Neural cell (in vitro differentiated cells): ENCODE data around the gene REL. TPM values are rescaled to one million over a fixed set of nuclear protein-coding genes. Genes with fewer than 3 reads are reported as not detected.

ENCODE experiments used
- H2AFZ ChIP-seq: fragments of 200-600, 300-800 bp; sonication (generic), shearing (Covaris generic); 2 replicates; pipeline ENCODE4 v1.6.0; 2014; ENCODE audit warnings: low read depth, mild to moderate bottlenecking, antibody characterized with exemption, low read length, moderate library complexity
- H3F3A ChIP-seq: fragments of 200-600 bp; shearing (Covaris generic); 2 replicates; pipeline ENCODE4 v1.6.1; 2016; ENCODE audit warnings: mild to moderate bottlenecking, moderate library complexity, mixed read lengths, antibody characterized with exemption, low read length; ENCODE audit not compliant: insufficient read depth, poor library complexity, severe bottlenecking
- H3K27ac ChIP-seq: fragments of 200-600, 300-800 bp; sonication (generic), shearing (Covaris generic); 2 replicates; pipeline ENCODE4 v1.5.1; 2014; ENCODE audit warnings: mild to moderate bottlenecking, low read length, moderate library complexity
- H3K27me3 ChIP-seq: fragments of 300-800, 200-600 bp; sonication (generic), shearing (Covaris generic); 2 replicates; pipeline ENCODE4 v1.6.0; 2014; ENCODE audit warnings: mild to moderate bottlenecking, low read depth, low read length, moderate library complexity; ENCODE audit not compliant: insufficient read depth
- H3K36me3 ChIP-seq: fragments of 300-800, 200-600 bp; sonication (generic), shearing (Covaris generic); 2 replicates; pipeline ENCODE4 v1.5.1; 2014; ENCODE audit warnings: mild to moderate bottlenecking, antibody characterized with exemption, low read length, moderate library complexity; ENCODE audit not compliant: insufficient read depth
- H3K4me2 ChIP-seq: fragments of 300-800, 200-600 bp; sonication (generic), shearing (Covaris generic); 2 replicates; pipeline ENCODE4 v1.6.0; 2014; ENCODE audit warnings: mild to moderate bottlenecking, low read length
- H3K4me3 ChIP-seq: fragments of 300-800, 200-600 bp; sonication (generic), shearing (Covaris generic); 2 replicates; pipeline ENCODE4 v1.5.1; 2014; ENCODE audit warnings: mild to moderate bottlenecking, low read length, moderate library complexity
- H3K79me2 ChIP-seq: fragments of 200-600 bp; shearing (Covaris generic); replicated peaks from 2 replicates; pipeline ENCODE4 v1.6.0; 2014; ENCODE audit warnings: mild to moderate bottlenecking, low read length, moderate library complexity; ENCODE audit not compliant: insufficient read depth
- H3K9ac ChIP-seq: fragments of 300-800, 200-600 bp; sonication (generic), shearing (Covaris generic); 2 replicates; pipeline ENCODE4 v1.6.1; 2016; ENCODE audit warnings: mild to moderate bottlenecking, low read length, mixed read lengths
- H3K9me2 ChIP-seq: fragments of 200-600 bp; shearing (Covaris generic); 2 replicates; pipeline ENCODE4 v1.6.1; 2016; ENCODE audit warnings: mild to moderate bottlenecking, low read length, mixed read lengths; ENCODE audit not compliant: insufficient read depth
- H3K9me3 ChIP-seq: fragments of 200-600, 300-800 bp; sonication (generic), shearing (Covaris generic); 2 replicates; pipeline ENCODE4 v1.6.1; 2016; ENCODE audit warnings: mild to moderate bottlenecking, mixed run types, low read length, moderate library complexity, mixed read lengths
- H4K20me1 ChIP-seq: fragments of 200-600 bp; shearing (Covaris generic); 2 replicates; pipeline ENCODE4 v1.6.1; 2016; ENCODE audit warnings: mild to moderate bottlenecking, mixed run types; ENCODE audit not compliant: insufficient read depth
- CTCF ChIP-seq: fragments of 450-650 bp; IDR thresholded peaks from 2 replicates; pipeline ENCODE4 v1.5.1; 2014; ENCODE audit warnings: antibody characterized with exemption, mild to moderate bottlenecking, moderate library complexity; ENCODE audit not compliant: poor library complexity, severe bottlenecking
- EP300 ChIP-seq: fragments of 450-650 bp; conservative IDR thresholded peaks from 2 replicates; pipeline ENCODE4 v1.6.1; 2014; ENCODE audit warnings: antibody characterized with exemption, mild to moderate bottlenecking, moderate library complexity; ENCODE audit not compliant: poor library complexity, severe bottlenecking
- EZH2 ChIP-seq: fragments of 200-600, 300-800 bp; shearing (Covaris generic), sonication (generic); IDR thresholded peaks from 2 replicates; pipeline ENCODE4 v1.6.1; 2014; ENCODE audit warnings: antibody characterized with exemption, low read length, borderline replicate concordance, mild to moderate bottlenecking; ENCODE audit not compliant: insufficient read depth, poor library complexity, severe bottlenecking
- MXI1 ChIP-seq: fragments of 450-650 bp; conservative IDR thresholded peaks from 2 replicates; pipeline ENCODE4 v1.6.1; 2014; ENCODE audit warnings: antibody characterized with exemption, mild to moderate bottlenecking; ENCODE audit not compliant: poor library complexity, severe bottlenecking
- POLR2AphosphoS5 ChIP-seq: IDR thresholded peaks from 2 replicates; pipeline ENCODE4 v1.6.1; 2012
- RAD21 ChIP-seq: fragments of 450-650 bp; conservative IDR thresholded peaks from 2 replicates; pipeline ENCODE4 v1.6.1; 2014; ENCODE audit warnings: antibody characterized with exemption, mild to moderate bottlenecking, moderate library complexity
- REST ChIP-seq: IDR thresholded peaks from 2 replicates; pipeline ENCODE4 v1.6.1; 2012; ENCODE audit warnings: borderline replicate concordance
- SMC3 ChIP-seq: fragments of 450-650 bp; conservative IDR thresholded peaks from 2 replicates; pipeline ENCODE4 v1.6.1; 2014; ENCODE audit warnings: antibody characterized with exemption, mild to moderate bottlenecking, moderate library complexity; ENCODE audit not compliant: poor library complexity
- TAF1 ChIP-seq: IDR thresholded peaks from 2 replicates; pipeline ENCODE4 v1.6.1; 2012; ENCODE audit warnings: low read depth
- polyA plus RNA-seq: library from polyadenylated mRNA; depleted of rRNA; stranded (reverse); fragments of >200 nt; gene quantifications from 2 replicates; pipeline ENCODE4 v1.2.3, GENCODE V29; 2014

The REL gene
- polyA plus RNA-seq, 1 donor from 2014 or later: 1.9 TPM

- Histone ChIP-seq H3K79me2 (no peaks in the 10 kb centered on the region), H3K4me3 (no peak overlapping the region), H3K27ac (no peak overlapping the region), H3K36me3 (no peaks in the 10 kb centered on the region), H3K9ac (no peak overlapping the region), H3F3A (no peaks in the 10 kb centered on the region), H3K4me2 (no peak overlapping the region), H4K20me1 (no peaks in the 10 kb centered on the region), H3K27me3 (no peaks in the 10 kb centered on the region), H3K9me2 (no peaks in the 10 kb centered on the region), H2AFZ (no peak overlapping the region), H3K9me3 (no peaks in the 10 kb centered on the region)
- no peak for TF ChIP-seq TAF1
- TF ChIP-seq POLR2AphosphoS5: no peak
- no peak for TF ChIP-seq CTCF
- TF ChIP-seq SMC3: no peak
- TF ChIP-seq MXI1: no peak
- no peak for TF ChIP-seq REST
- no peak for TF ChIP-seq EZH2
- TF ChIP-seq RAD21: no peak
- no peak for TF ChIP-seq EP300
Observed at GRCh38 chr2:60867848-60868247, 13.5 kb upstream of the REL start.

- Histone ChIP-seq H3K27me3 (no peaks in the 10 kb centered on the region), H3K4me2 (no peak overlapping the region), H3K79me2 (no peaks in the 10 kb centered on the region), H3F3A (no peaks in the 10 kb centered on the region), H3K9me3 (no peaks in the 10 kb centered on the region), H3K27ac (no peak overlapping the region), H3K9me2 (no peaks in the 10 kb centered on the region), H3K36me3 (no peaks in the 10 kb centered on the region), H3K9ac (no peak overlapping the region), H4K20me1 (no peaks in the 10 kb centered on the region), H2AFZ (no peak overlapping the region), H3K4me3 (no peak overlapping the region)
- TF ChIP-seq REST: no peak
- TF ChIP-seq POLR2AphosphoS5: no peak
- TF ChIP-seq EZH2: no peak
- TF ChIP-seq MXI1: no peak
- TF ChIP-seq EP300: no peak
- TF ChIP-seq TAF1: no peak
- TF ChIP-seq CTCF: no peak
- TF ChIP-seq SMC3: no peak
- no peak for TF ChIP-seq RAD21
Observed at GRCh38 chr2:60868589-60869273, 12.6 kb upstream of the REL start.
